Activated T-cell treated with anti-CD3 and anti-CD28 coated beads, Interleukin-2, amount 50 U/mL, for 48 hours (primary cell): ENCODE results near the gene LYSET.
"Not testable (repeated sequence)": the region's sequence is repeated elsewhere in the genome, so short reads cannot be mapped to it uniquely, and the experiment has no call there.

ENCODE experiments used
- DNase-seq, 2 experiments: peaks; one replicate each; pipeline ENCODE4 v3.0.0-alpha.2; 2020

LYSET gene

GRCh38 chr14:93184391-93185348, at the start of gene LYSET, which contains the start of gene MOAP1:
LYSET (plus strand) TSS chr14:93185317; CDS start chr14:93185406, 89 bp downstream.
MOAP1 (minus strand) TSS chr14:93184897; CDS start chr14:93184242, 655 bp downstream.
- DNase-seq = peak; percentile 88 to 92

GRCh38 chr14:93135399-93135798, 49.7 kb upstream of the LYSET start:
- DNase-seq = no peak

DNA sequence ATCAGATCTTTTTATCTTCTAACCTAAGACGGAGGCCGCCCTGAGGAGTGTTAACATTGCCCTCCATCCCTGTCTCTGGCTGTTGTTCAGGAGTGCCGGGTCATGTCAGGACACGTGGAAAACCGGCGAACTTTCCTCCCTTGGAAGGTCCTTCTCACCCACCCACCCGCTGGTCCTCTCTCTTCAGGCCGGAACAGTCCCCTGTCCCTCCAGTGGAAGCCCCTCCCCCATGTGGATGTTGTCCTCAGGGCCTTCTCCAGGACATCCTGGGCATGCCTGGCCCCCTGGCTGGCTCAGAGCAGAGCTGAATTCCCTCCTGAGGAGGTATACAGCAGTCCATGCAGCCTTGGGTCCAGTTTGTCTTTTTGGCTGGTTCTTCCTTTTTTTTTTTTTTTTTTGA, 49.1 kb upstream of the LYSET start:
- DNase-seq = no peak

DNA sequence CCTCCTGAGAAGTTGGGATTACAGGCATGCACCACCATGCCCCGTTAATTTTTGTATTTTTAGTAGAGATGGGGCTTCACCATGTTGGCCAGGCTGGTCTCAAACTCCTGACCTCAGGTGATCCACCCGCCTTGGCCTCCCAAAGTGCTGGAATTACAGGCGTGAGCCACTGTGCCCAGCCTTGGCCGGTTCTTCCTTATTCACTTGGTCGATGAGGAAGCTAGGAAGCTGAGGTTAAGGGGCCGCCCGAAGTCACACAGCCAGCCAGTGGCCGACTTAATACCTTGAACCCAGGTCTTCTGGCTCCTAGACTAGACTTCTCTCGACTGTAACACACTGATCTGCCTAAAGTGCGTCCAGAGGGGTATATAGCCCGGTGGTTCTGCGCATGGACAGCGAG, 48.6 kb upstream of the LYSET start:
- DNase-seq = not testable (repeated sequence)

DNA sequence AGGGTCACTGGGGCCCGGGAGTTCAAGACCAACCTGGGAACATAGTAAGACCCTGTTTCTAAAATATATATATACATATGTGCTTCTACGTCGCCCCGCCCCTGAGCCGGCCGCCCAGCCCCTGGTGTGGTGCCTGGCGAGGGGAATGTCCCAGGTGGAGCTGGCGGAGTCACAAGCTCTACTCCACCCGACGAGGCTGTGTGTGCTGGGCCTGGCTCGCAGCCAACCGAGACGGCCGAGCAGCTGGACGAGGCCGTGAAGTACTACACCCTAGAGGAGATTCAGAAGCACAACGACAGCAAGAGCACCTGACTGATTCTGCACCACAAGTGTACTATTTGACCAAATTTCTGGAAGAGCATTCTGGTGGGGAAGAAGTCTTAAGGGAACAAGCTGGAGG, 47.3 kb upstream of the LYSET start:
- DNase-seq = no peak

DNA sequence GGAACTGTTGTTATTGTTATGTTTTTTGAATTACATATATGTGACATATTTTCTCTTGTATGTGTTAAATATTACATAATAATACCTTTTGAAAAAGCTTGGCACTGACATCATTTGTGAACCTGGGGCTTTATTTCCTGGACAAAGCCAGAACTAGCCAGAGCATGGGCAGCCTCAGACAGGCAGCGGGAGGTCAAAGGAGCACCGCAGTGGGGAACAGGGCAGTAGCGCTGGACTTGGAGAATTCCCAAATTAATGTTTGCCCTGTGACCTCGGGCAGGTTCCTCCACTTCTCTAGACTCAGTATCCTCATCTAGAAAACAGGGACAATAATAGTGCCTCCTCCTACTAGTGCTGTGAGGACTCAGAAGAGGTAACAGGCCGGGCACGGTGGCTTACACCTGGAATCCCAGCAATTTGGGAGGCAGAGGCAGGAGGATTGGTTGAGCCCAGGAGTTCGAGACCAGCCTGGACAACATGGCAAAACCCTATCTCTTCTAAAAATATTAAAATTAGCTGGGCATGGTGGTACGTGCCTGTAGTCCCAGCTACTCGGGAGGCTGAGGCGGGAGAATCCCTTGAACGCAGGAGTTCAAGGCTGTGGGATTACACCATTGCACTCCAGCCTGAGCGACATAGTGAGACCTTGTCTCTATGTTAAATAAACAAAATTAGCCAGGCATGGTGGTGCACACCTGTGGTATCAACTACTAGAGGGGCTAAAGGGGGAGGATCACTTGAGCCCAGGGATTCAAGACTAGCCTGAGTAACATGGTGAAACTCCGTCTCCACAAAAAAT, 42.1 kb upstream of the LYSET start:
- no peak for DNase-seq

DNA sequence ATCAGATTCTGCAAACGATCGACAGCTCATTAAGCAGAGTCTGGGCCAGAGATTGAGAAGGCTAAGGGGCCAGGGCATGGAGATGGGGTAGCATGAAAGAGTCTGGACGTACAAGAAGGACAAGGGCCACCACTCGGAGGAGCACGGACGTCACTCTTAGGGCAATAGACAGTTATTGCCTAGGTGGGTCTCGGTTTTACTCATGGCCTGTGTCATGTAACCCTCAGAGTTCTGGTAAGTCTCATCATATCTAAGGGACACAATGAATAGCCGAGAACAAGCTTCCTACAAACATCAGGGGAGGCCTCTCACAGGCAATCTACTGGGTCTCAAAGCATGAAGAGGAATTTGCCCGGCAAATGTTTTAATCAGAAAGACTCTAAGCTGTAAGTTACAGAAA, 39.0 kb upstream of the LYSET start:
- peak; percentile 26 to 30 for DNase-seq

DNA sequence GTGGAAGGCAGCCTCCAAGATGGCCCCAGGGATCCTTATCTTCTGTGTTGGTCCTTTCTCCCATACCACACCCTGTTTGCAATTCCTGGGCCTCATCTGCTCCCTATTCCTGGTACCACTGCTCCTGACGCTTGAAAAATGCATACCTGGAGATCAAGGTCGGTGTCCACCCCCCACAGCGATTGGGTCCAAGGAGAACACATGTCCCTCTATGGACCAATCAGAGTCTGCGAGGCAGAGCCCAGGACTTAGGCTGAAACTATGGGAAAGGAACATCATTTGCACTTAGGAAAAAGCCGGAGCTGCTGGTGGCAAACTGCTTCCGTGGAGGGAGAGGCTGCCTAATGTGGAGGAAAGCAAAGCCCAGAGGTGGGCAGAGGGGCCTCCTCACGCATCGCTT, 36.1 kb upstream of the LYSET start:
- no peak for DNase-seq

- DNase-seq = peak in 1 of 2 experiments; percentile 21
Measured at GRCh38 chr14:93150227-93151208, 34.6 kb upstream of the LYSET start.

DNA sequence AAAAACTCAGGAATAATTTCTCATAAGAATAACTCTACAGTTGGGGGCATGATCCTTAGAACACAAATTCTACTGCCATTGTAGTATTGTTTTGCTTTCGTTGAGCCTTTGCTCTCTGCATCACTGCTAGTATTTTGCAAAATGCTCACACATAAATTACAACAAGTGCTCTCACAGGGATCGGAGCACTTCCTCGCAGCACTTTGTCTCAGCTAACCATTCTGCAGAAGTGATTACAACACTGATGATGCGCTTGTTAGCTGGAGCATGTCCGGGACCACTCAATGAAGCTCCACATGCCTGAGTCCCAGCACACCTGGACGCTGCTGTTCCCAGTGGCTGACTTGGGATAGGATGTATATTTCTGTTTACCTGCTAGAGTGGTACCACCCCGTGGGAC, 32.0 kb upstream of the LYSET start:
- no peak for DNase-seq

DNA sequence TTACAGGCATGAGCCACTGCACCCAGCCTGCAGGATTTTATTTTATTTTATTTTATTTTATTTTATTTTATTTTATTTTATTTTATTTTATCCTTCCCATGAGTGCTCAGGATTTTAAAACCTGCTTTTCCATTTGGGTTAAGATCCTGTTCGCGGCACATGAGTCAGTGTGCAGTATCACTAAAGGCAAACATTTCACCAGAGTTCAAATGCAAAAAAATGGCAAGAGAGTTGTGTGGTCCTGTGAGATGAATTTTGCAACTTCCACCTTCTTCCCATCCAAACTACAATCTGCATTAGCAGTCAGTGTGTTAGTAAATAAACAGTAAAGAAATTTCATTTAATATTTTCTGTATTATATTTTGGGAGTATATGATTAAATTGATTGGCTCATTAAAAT, 29.4 kb upstream of the LYSET start:
- DNase-seq = no peak

GRCh38 chr14:93156693-93157369, 28.3 kb upstream of the LYSET start:
- DNase-seq = no peak

GRCh38 chr14:93158349-93158748, 26.8 kb upstream of the LYSET start:
- not testable (repeated sequence) for DNase-seq

- DNase-seq = not testable (repeated sequence)
Measured at GRCh38 chr14:93159625-93160352, 25.3 kb upstream of the LYSET start.

GRCh38 chr14:93160353-93160801, 24.7 kb upstream of the LYSET start:
- DNase-seq = peak in 1 of 2 experiments; percentile 26

DNA sequence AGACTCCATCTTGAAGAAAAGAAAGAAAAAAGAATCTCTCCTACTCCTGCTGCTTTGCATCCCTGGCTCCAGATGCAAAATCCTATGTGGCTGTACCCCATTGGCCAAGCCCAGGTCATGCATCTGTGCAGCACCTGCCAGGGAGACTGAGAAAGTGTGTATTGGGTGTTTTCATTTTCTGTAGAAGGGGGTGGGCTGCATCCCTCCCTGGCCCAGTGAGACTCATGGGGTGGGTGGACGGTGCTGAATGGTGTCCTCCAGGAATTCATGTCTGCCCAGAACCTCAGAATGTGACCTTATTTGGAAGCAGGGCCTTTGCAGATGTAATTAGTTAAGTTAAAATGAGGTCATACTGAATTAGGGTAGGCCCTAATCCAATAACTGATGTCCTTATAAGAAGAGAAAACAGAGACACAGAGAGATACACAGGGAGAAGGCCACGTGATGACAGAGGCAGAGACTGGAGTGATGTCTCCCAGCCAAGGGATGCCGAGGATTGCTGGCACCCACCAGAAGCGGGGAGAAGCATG, 23.6 kb upstream of the LYSET start:
- DNase-seq = no peak

DNA sequence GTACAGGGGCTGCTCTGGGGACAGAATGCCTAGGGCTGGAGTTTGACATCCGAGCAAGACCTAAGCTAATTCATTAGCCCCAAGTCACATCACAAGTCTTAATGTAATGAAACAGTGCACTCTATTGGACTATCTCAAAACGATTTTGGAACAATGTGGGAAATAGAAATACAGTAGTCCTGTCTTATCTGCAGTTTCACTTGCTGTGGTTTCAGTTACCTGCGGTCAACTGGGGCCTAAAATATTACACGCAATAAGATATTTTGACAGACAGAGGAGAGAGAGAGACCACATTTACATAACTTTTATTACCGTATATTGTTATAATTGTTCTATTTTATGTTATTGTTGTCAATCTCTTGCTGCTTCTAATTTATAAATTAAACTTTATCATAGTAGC, 21.6 kb upstream of the LYSET start:
- DNase-seq = no peak

DNA sequence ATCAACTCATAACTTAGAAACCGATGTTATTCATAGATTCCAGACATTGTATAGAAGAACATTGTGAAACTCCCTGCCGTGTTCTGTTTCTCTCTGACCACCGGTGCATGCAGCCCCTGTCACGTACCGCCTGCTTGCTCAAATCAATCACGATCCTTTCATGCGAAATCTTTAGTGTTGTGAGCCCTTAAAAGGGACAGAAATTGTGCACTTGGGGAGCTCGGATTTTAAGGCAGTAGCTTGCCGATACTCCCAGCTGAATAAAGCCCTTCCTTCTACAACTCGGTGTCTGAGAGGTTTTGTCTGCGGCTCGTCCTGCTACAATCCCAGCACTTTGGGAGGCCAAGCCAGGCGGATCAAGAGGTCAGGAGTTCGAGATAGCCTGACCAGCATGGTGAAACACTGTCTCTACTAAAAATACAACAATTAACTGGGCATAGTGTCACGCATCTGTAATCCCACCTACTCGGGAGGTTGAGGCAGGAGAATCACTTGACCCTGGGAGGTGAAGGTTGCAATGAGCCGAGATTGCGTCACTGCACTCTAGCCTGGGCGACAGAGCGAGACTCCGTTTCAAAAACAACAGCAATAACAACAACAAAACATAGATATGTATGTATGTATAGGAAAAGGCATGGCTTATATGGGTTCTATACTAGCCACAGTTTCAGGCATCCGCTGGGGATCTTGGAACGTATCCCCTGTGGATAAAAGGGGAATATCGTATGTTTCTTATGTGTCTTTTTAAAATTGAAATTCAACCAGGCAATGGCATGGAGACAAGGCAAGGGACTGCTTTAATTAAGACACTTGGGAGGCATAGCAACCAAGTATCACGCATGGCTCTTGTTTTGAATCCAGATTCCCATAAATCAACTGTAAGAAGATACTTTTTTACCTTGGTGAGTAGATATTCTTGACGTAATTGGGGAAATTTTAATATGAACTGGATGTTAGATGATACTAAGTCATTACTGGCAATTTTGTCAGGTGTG, 19.5 kb upstream of the LYSET start:
- not testable (repeated sequence) for DNase-seq

GRCh38 chr14:93168610-93169009, 16.5 kb upstream of the LYSET start:
- not testable (repeated sequence) for DNase-seq
